GM12874 (cell line): ENCODE results near the gene KLK13.

Experiments used
- TF ChIP-seq, protein P1 (sequence below): IDR thresholded peaks from 2 replicates; pipeline ENCODE4 v1.5.1; 2011; ENCODE audit warnings: low read depth, mild to moderate bottlenecking, control low read depth, low read length, moderate library complexity; ENCODE audit not compliant: insufficient read depth

KLK13 gene

DNA sequence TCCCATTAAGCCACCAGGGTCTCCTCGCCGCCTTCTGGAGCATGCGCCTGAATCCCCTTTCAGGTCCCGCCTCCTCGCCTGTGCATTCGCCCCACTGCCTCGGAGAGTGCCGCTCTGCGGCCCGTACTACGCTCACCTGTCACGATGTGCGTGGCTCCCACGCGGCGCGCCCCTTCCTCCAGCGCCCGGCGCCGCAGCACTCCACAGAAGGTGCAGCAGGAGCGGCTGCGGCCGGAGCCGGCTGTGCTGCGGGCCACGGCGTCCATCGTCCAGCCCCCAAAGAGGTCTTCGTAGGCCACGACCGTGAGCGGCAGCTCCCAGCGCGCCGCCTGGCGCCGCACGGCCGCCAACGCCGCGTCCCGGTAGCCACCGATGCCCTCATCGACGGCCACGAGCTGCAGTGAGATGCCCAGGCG is 39.0 kb upstream of the KLK13 start:
- TF ChIP-seq, protein P1, sequence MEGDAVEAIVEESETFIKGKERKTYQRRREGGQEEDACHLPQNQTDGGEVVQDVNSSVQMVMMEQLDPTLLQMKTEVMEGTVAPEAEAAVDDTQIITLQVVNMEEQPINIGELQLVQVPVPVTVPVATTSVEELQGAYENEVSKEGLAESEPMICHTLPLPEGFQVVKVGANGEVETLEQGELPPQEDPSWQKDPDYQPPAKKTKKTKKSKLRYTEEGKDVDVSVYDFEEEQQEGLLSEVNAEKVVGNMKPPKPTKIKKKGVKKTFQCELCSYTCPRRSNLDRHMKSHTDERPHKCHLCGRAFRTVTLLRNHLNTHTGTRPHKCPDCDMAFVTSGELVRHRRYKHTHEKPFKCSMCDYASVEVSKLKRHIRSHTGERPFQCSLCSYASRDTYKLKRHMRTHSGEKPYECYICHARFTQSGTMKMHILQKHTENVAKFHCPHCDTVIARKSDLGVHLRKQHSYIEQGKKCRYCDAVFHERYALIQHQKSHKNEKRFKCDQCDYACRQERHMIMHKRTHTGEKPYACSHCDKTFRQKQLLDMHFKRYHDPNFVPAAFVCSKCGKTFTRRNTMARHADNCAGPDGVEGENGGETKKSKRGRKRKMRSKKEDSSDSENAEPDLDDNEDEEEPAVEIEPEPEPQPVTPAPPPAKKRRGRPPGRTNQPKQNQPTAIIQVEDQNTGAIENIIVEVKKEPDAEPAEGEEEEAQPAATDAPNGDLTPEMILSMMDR, result no peak

DNA sequence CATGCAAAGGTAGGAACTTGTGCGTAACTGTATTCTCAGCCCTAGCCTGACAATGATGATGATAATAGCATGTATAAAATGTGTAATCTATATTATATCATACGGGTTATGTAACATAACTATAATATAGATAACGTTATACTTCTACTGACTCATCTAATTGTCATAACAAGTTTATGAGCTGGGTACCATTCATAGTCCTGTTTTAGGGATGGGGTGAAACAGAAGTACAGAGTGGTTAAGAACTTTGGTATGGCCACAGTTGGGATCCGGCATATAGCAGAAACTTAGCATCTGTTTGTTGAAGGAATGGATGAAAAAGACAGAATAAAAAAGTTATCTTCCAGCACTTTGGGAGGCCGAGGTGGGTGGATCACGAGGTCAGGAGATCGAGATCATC is 38.1 kb upstream of the KLK13 start:
- TF ChIP-seq, protein P1, result no peak

DNA sequence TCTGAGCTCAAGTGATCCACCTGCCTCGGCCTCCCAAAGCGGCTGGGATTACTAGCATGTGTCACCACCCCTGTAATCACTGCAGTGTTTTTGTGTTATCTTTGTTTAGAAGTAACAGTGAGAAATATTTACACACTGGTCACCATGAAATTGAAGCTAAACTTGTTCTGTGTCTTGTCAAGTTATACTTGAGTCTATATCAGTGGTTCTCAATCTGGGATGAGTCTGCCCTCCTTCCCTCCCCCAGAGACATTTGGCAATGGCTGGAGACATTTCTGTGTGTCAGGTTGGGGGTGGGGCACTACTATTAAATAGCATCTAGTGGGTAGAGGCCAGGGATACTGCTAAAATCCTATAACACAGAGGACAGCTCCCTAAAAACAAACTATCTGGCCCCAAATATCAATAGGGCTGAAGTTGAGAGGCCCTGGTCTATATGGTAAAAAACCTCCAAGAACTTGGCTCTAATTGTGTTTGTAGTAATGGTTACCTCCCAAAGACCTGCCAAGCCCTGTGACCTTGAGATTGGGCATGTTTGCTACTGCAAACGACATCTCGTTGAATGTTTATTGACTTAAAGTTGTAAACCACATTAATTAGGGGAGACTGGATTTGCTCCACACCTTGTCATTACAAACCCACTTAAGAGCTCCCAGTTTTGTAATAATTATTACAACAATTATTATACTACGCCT is 36.4 kb upstream of the KLK13 start:
- TF ChIP-seq, protein P1, result no peak

DNA sequence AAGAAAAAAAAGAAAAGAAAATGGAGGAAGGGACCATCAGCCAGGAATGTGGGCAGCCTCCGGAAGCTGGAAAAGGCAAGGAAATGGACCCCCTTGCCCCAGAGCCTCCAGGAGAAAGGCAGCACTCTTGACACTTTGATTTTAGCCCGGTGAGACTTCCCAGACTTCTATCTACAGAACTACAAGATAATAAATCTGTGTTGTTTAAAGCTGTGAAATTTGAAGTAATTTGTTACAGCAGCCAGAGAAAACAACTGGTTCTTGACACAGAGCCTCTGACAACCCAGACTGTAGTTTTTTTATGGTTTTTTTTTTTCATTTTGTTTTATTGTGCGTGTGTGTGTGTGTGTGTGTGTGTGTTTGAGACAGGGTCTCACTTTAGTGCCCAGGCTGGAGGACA is 35.7 kb upstream of the KLK13 start:
- TF ChIP-seq, protein P1, result no peak

DNA sequence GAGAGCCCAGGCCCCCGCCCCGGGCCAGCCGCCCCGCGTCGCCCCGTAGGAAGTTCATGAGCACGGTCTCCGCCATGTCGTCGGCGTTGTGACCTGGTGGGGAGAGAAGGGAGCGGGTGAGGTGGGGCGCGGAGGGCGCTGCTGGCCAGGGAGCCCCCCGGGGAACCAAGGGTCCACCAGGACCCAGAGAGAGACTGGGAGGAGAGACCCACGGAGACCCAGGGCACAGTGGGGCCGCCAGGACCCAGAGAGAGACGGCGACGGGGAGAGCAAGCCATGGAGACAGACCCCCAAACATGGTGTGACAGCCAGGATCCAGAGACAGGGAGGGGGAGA is 34.1 kb upstream of the KLK13 start:
- TF ChIP-seq, protein P1, result no peak

DNA sequence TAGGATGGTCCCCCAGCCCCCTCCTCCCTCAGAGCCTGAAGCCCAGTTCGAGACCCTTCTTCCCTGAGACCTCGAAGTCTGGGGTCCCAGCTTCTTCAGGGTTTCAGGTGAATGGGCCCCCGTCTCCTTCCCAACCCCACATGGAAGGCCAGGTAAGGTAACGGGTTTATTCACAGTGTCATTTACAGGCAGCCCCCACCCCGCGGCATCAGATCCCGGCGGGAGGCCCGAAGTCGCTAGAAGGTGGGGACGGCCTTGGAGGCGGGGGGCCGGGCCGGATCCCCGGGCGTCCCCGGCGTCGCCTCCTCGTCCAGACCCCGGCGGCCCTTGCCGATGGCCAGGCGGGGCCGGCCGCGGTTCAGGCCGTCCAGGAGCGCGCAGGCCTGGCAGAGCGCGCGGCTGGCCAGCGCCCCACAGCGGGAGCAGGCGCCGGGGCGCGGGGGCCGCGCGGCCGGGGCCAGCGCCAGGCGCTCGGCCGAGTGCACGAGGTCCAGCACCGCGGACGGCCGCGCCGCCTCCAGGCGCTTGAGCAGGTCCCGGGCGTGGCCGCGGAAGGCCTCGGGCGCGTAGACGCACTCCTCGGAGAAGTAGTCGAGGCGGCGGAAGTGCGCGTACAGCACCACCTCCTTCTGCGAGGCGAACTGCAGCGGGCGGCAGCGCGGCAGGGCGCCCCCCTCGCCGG is 33.6 kb upstream of the KLK13 start:
- TF ChIP-seq, protein P1, result no peak

DNA sequence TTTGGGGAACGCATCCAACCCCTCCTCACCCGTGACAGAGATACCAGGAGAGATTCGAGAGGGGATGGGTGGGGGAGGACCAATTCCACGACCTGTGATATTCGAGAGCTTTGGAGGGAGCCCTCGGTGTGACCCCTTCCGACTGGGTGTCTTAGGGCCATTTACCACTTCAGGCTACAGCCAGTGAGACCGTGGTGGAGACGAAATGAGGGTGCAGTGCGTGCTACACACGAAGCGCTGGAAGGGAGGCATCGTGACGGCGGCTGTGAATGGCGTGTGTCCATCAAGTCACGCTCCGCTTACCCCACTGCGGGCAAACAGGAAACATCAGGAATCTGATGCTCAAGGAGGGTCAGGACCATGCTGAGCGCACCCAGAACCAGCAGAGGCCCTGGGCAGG is 32.9 kb upstream of the KLK13 start:
- TF ChIP-seq, protein P1, result no peak
